Measurements from ENCODE around the gene AMACR. TPM values are rescaled to one million over a fixed set of nuclear protein-coding genes. Genes with fewer than 3 reads are reported as not detected.

The AMACR gene
- total RNA-seq, 1 donor from 2014 or later: 29.3 TPM

GRCh38 chr5:33981408-33982162 is 26.3 kb downstream of the AMACR start:
- Mint-ChIP-seq H3K27me3 (ENCODE audit: unreplicated experiment) (peaks cover 3% of the 10 kb centered on the region), H3K36me3 (ENCODE audit: low read depth, unreplicated experiment) (peaks cover 5% of the 10 kb centered on the region), H3K4me1 (ENCODE audit: unreplicated experiment) (no peaks in the 10 kb centered on the region), H3K9me3 (ENCODE audit: unreplicated experiment) (no peaks in the 10 kb centered on the region), H3K27ac (ENCODE audit: unreplicated experiment) (no peak overlapping the region), H3K4me3 (ENCODE audit: unreplicated experiment) (no peak overlapping the region)
- TF ChIP-seq CTCF (IDR thresholded peaks at IDR 0.05; ENCODE audit: unreplicated experiment): no peak
- no peak for DNase-seq (ENCODE audit: low spot score)

GRCh38 chr5:33980030-33980429 is 27.8 kb downstream of the AMACR start:
- Mint-ChIP-seq H3K9me3 (ENCODE audit: unreplicated experiment) (no peaks in the 10 kb centered on the region), H3K4me1 (ENCODE audit: unreplicated experiment) (no peaks in the 10 kb centered on the region), H3K27me3 (ENCODE audit: unreplicated experiment) (peaks cover 3% of the 10 kb centered on the region)

GRCh38 chr5:33978306-33978705 is 29.5 kb downstream of the AMACR start:
- no peaks in the 10 kb centered on the region for H3K4me1 Mint-ChIP-seq (ENCODE audit: unreplicated experiment)
- no peak overlapping the region for H3K4me3 Mint-ChIP-seq (ENCODE audit: unreplicated experiment)

More at GRCh38 chr5:33980030-33980429, 27.8 kb downstream of the AMACR start:
- DNase-seq (ENCODE audit: low spot score): no peak
- TF ChIP-seq CTCF (IDR thresholded peaks at IDR 0.05; ENCODE audit: unreplicated experiment): no peak
- Mint-ChIP-seq H3K4me3 (ENCODE audit: unreplicated experiment) (no peak overlapping the region), H3K36me3 (ENCODE audit: low read depth, unreplicated experiment) (peaks cover 5% of the 10 kb centered on the region), H3K27ac (ENCODE audit: unreplicated experiment) (no peak overlapping the region)

GRCh38 chr5:33976307-33976706 is 31.5 kb downstream of the AMACR start:
- no peak for TF ChIP-seq CTCF (IDR thresholded peaks at IDR 0.05; ENCODE audit: unreplicated experiment)
- peaks cover 1% of the 10 kb centered on the region for H3K27me3 Mint-ChIP-seq (ENCODE audit: unreplicated experiment)
- H3K4me1 Mint-ChIP-seq (ENCODE audit: unreplicated experiment): no peaks in the 10 kb centered on the region
- no peak overlapping the region for H3K4me3 Mint-ChIP-seq (ENCODE audit: unreplicated experiment)
- H3K27ac Mint-ChIP-seq (ENCODE audit: unreplicated experiment): no peak overlapping the region
- no peaks in the 10 kb centered on the region for H3K9me3 Mint-ChIP-seq (ENCODE audit: unreplicated experiment)
- peaks cover 5% of the 10 kb centered on the region for H3K36me3 Mint-ChIP-seq (ENCODE audit: low read depth, unreplicated experiment)
- DNase-seq (ENCODE audit: low spot score): no peak

More at GRCh38 chr5:33978306-33978705, 29.5 kb downstream of the AMACR start:
- H3K27me3 Mint-ChIP-seq (ENCODE audit: unreplicated experiment): peaks cover 1% of the 10 kb centered on the region
- TF ChIP-seq CTCF (IDR thresholded peaks at IDR 0.05; ENCODE audit: unreplicated experiment): no peak
- DNase-seq (ENCODE audit: low spot score): no peak
- H3K36me3 Mint-ChIP-seq (ENCODE audit: low read depth, unreplicated experiment): peaks cover 5% of the 10 kb centered on the region
- H3K9me3 Mint-ChIP-seq (ENCODE audit: unreplicated experiment): no peaks in the 10 kb centered on the region
- H3K27ac Mint-ChIP-seq (ENCODE audit: unreplicated experiment): no peak overlapping the region

GRCh38 chr5:33975852-33976251 is 32.0 kb downstream of the AMACR start:
- Mint-ChIP-seq H3K27me3 (ENCODE audit: unreplicated experiment) (peaks cover 1% of the 10 kb centered on the region), H3K27ac (ENCODE audit: unreplicated experiment) (no peak overlapping the region), H3K9me3 (ENCODE audit: unreplicated experiment) (no peaks in the 10 kb centered on the region), H3K4me3 (ENCODE audit: unreplicated experiment) (no peak overlapping the region), H3K4me1 (ENCODE audit: unreplicated experiment) (no peaks in the 10 kb centered on the region), H3K36me3 (ENCODE audit: low read depth, unreplicated experiment) (peaks cover 5% of the 10 kb centered on the region)
- no peak for DNase-seq (ENCODE audit: low spot score)
- TF ChIP-seq CTCF (IDR thresholded peaks at IDR 0.05; ENCODE audit: unreplicated experiment): no peak
